Fibroblast of mammary gland (primary cell): ENCODE measurements around the gene KCND3.

Source experiments
- DNase-seq: peaks from one replicate; pipeline ENCODE4 v3.0.0-alpha.2; 2010; ENCODE audit warnings: low read depth
- H3K4me3 ChIP-seq: 2 replicates; pipeline ENCODE4 v1.5.1; 2011; ENCODE audit warnings: low read depth, mild to moderate bottlenecking, low read length, moderate library complexity; ENCODE audit not compliant: control insufficient read depth
- TF ChIP-seq, protein P1 (sequence below): conservative IDR thresholded peaks from 2 replicates; pipeline ENCODE4 v1.5.1; 2011; ENCODE audit warnings: low read depth, low read length, inconsistent platforms; ENCODE audit not compliant: control insufficient read depth, insufficient read depth

KCND3 gene

GRCh38 chr1:111855260-111855659, 134.2 kb downstream of the KCND3 start:
- TF ChIP-seq, protein P1, sequence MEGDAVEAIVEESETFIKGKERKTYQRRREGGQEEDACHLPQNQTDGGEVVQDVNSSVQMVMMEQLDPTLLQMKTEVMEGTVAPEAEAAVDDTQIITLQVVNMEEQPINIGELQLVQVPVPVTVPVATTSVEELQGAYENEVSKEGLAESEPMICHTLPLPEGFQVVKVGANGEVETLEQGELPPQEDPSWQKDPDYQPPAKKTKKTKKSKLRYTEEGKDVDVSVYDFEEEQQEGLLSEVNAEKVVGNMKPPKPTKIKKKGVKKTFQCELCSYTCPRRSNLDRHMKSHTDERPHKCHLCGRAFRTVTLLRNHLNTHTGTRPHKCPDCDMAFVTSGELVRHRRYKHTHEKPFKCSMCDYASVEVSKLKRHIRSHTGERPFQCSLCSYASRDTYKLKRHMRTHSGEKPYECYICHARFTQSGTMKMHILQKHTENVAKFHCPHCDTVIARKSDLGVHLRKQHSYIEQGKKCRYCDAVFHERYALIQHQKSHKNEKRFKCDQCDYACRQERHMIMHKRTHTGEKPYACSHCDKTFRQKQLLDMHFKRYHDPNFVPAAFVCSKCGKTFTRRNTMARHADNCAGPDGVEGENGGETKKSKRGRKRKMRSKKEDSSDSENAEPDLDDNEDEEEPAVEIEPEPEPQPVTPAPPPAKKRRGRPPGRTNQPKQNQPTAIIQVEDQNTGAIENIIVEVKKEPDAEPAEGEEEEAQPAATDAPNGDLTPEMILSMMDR: no peak
- H3K4me3 ChIP-seq: no peak overlapping the region
- no peak for DNase-seq

- no peak overlapping the region for H3K4me3 ChIP-seq
These were observed 137.2 kb downstream of the KCND3 start for GRCh38 chr1:111852261-111852721.

GRCh38 chr1:111851552-111851951, 137.9 kb downstream of the KCND3 start:
- TF ChIP-seq, protein P1: no peak
- DNase-seq: no peak
- H3K4me3 ChIP-seq: no peak overlapping the region

More at GRCh38 chr1:111852261-111852721, 137.2 kb downstream of the KCND3 start:
- TF ChIP-seq, protein P1: no peak
- no peak for DNase-seq

- no peak for DNase-seq
- TF ChIP-seq, protein P1: no peak
- no peak overlapping the region for H3K4me3 ChIP-seq
These were observed 139.4 kb downstream of the KCND3 start for GRCh38 chr1:111850109-111850508.

- TF ChIP-seq, protein P1: no peak
These were observed 140.5 kb downstream of the KCND3 start for GRCh38 chr1:111848852-111849545.

GRCh38 chr1:111847466-111847865, 142.0 kb downstream of the KCND3 start:
- DNase-seq: no peak
- TF ChIP-seq, protein P1: no peak
- no peak overlapping the region for H3K4me3 ChIP-seq

More at GRCh38 chr1:111848852-111849545, 140.5 kb downstream of the KCND3 start:
- DNase-seq: no peak
- no peak overlapping the region for H3K4me3 ChIP-seq

DNA sequence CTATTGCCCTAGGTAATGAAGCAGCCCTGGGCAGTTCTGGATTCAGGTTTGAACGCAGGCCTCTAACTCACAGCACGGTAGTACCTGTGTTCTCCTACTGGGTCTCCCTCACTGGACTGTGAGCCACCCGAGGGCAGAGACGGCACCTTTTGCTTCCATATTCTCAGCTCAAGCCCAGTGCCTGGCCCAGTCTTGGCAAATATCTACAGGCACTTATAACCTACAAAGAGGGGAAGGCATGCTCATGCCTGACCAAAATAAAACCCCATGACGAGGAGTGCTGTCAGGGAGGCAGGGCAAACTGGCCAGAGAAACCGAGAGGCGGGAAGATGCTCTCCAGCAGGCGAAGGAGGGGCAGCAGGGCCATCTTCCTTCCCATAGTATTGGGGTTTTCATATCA, 142.6 kb downstream of the KCND3 start:
- TF ChIP-seq, protein P1: no peak
- no peak for DNase-seq
- H3K4me3 ChIP-seq: no peak overlapping the region
